HepG2 (cell line): ENCODE results near the gene ZSCAN4. TPM values are rescaled to one million over a fixed set of nuclear protein-coding genes. Genes with fewer than 3 reads are reported as not detected.

Experiments used
- IKZF5 ChIP-seq: IDR thresholded peaks from 2 replicates; pipeline ENCODE4 v1.6.1; 2018; ENCODE audit warnings: missing genetic modification reagents, mild to moderate bottlenecking, missing compliant biosample characterization
- MIXL1 ChIP-seq: IDR thresholded peaks from 2 replicates; pipeline ENCODE4 v1.6.1; 2016
- NFIC ChIP-seq: IDR thresholded peaks from 2 replicates; pipeline ENCODE4 v1.6.1; 2012; ENCODE audit warnings: mild to moderate bottlenecking, low read length, inconsistent platforms
- THAP11 ChIP-seq: IDR thresholded peaks from 2 replicates; pipeline ENCODE4 v1.6.1; 2016; ENCODE audit warnings: missing biosample characterization, missing genetic modification reagents
- ZBTB20 ChIP-seq: sonication (generic); formaldehyde crosslinking; IDR thresholded peaks from 2 replicates; pipeline ENCODE4 v1.8.1; 2023; ENCODE audit warnings: missing genetic modification reagents, low read depth, mild to moderate bottlenecking, borderline replicate concordance
- ZBTB34 ChIP-seq: sonication (generic); formaldehyde crosslinking; IDR thresholded peaks from 2 replicates; pipeline ENCODE4 v1.8.0; 2022; ENCODE audit warnings: mild to moderate bottlenecking, missing genetic modification reagents
- ZFP37 ChIP-seq: sonication (generic); formaldehyde crosslinking; IDR thresholded peaks from 2 replicates; pipeline ENCODE4 v1.4.0; 2020; ENCODE audit warnings: missing genetic modification reagents, borderline replicate concordance
- ZNF10 ChIP-seq: sonication (generic); formaldehyde crosslinking; IDR thresholded peaks from 2 replicates; pipeline ENCODE4 v1.4.0; 2020; ENCODE audit warnings: mild to moderate bottlenecking, low read depth, missing genetic modification reagents, borderline replicate concordance
- ZNF274 ChIP-seq: sonication (generic); formaldehyde crosslinking; IDR thresholded peaks from 2 replicates; pipeline ENCODE4 v1.5.1; 2020; ENCODE audit warnings: mild to moderate bottlenecking, missing genetic modification reagents
- ZNF382 ChIP-seq: sonication (generic); formaldehyde crosslinking; IDR thresholded peaks from 2 replicates; pipeline ENCODE4 v1.5.0; 2020; ENCODE audit warnings: missing genetic modification reagents, mild to moderate bottlenecking, borderline replicate concordance
- ZNF446 ChIP-seq: sonication (generic); formaldehyde crosslinking; IDR thresholded peaks from 2 replicates; pipeline ENCODE4 v1.5.0; 2020; ENCODE audit warnings: mild to moderate bottlenecking, missing genetic modification reagents
- ZNF468 ChIP-seq: sonication (generic); formaldehyde crosslinking; IDR thresholded peaks from 2 replicates; pipeline ENCODE4 v1.8.0; 2022; ENCODE audit warnings: mild to moderate bottlenecking, moderate library complexity, missing genetic modification reagents
- ZNF547 ChIP-seq: sonication (generic); formaldehyde crosslinking; IDR thresholded peaks from 2 replicates; pipeline ENCODE4 v1.5.1; 2020; ENCODE audit warnings: mild to moderate bottlenecking, missing genetic modification reagents
- ZNF781 ChIP-seq: sonication (generic); formaldehyde crosslinking; IDR thresholded peaks from 2 replicates; pipeline ENCODE4 v1.5.1; 2020; ENCODE audit warnings: borderline replicate concordance, mild to moderate bottlenecking, missing genetic modification reagents; ENCODE audit errors: not compliant biosample characterization
- ZSCAN9 ChIP-seq: IDR thresholded peaks from 2 replicates; pipeline ENCODE4 v1.6.1; 2016; ENCODE audit warnings: borderline replicate concordance
- polyA plus RNA-seq, 8 experiments: library from polyadenylated mRNA; depleted of rRNA in 3 of 8; stranded (reverse) in 7 of 8; unstranded in 1 of 8; fragments of >200 nt; fragmentation: Illumina TruSeq in 4 of 8; extraction: Trizol in 4 of 8; gene quantifications; 2 replicates each; pipeline versions ENCODE4 v1.2.1 to v1.2.3, GENCODE V29; 2011 to 2016; ENCODE audit warnings: low read depth in 4 of 8, missing spikeins in 1 of 8, mixed read lengths in 1 of 8; ENCODE audit not compliant: insufficient read depth in 1 of 8
- total RNA-seq, 5 experiments: library from RNA; depleted of rRNA; stranded (reverse); fragments of >200 nt; fragmentation: Illumina TruSeq; extraction: Trizol; gene quantifications; 2 replicates each; pipeline ENCODE4 v1.2.3, GENCODE V29; 2016; ENCODE audit warnings: low read depth in 1 of 5
- TF ChIP-seq, protein P1 (sequence below): sonication (generic); formaldehyde crosslinking; IDR thresholded peaks from 2 replicates; pipeline ENCODE4 v1.8.0; 2022; ENCODE audit warnings: missing genetic modification reagents, mild to moderate bottlenecking, moderate library complexity, borderline replicate concordance
- TF ChIP-seq, protein P2 (sequence below): sonication (generic); IDR thresholded peaks from 2 replicates; pipeline ENCODE4 v1.6.1; 2016; ENCODE audit warnings: low read depth, borderline replicate concordance
- TF ChIP-seq, protein P3 (sequence below): sonication (generic); formaldehyde crosslinking; IDR thresholded peaks from 2 replicates; pipeline ENCODE4 v1.4.0; 2020; ENCODE audit warnings: mild to moderate bottlenecking, missing genetic modification reagents, borderline replicate concordance

Gene ZSCAN4
- total and polyA plus RNA-seq, 2 of the 13 experiments (the other 11 are each of a cell fraction or from before 2014, with no cell fraction given): 0.60 to 0.73 TPM

DNA sequence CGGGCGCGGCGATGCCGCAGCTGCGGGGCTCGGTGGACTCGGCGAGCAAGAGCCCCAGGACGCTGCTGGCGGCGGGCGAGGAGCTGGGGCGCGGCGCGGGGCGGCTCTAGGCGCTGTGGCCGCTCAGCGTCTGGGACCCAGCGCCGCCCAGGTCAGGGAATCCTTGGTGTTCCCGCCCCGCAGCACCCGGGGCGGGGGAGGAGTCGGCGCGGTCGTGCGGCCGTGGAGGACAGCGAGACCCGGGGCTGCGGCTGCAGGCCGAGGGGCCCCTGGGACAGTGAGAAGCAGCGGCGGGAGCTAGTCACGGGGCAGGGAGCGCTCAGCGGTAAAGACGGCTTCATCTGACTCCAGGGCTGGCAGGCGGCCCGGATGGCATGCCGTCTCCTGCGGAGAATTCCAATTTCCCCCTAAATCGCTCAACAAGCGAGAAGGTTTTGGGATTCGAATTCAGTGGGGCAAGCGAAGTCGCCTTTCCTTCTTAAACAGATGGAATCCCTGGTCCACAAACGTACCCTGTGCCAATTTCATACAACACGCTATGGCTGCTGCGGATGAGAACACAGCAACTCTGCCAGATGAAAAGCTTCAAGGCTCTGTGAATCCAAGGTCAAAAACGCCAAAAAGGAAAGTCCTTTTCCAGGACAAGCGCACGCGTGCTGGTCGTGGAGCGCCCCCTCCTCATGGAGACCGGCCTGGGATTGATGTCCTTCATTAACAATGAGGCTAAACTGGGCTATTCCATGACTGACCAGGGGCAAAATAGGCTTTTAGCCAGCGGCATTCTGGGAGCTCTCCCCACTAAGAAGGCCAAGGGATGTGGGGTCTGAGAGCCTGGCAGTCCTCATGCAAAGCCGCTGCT lies 4.2 kb upstream of the ZSCAN4 start (continued):
- no peak for TF ChIP-seq IKZF5
- TF ChIP-seq THAP11 (CRISPR knock-in tag): peak; percentile 84
- no peak for TF ChIP-seq ZSCAN9 (CRISPR knock-in tag)
- no peak for TF ChIP-seq ZNF468 (CRISPR knock-in tag)
- no peak for TF ChIP-seq ZNF382
- TF ChIP-seq, protein P1, sequence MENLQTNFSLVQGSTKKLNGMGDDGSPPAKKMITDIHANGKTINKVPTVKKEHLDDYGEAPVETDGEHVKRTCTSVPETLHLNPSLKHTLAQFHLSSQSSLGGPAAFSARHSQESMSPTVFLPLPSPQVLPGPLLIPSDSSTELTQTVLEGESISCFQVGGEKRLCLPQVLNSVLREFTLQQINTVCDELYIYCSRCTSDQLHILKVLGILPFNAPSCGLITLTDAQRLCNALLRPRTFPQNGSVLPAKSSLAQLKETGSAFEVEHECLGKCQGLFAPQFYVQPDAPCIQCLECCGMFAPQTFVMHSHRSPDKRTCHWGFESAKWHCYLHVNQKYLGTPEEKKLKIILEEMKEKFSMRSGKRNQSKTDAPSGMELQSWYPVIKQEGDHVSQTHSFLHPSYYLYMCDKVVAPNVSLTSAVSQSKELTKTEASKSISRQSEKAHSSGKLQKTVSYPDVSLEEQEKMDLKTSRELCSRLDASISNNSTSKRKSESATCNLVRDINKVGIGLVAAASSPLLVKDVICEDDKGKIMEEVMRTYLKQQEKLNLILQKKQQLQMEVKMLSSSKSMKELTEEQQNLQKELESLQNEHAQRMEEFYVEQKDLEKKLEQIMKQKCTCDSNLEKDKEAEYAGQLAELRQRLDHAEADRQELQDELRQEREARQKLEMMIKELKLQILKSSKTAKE (CRISPR knock-in tag): no peak
- peak; percentile 62; the same call in 1 of the 2 replicates for TF ChIP-seq ZBTB34
- no peak; the same call in 1 of the 2 replicates for TF ChIP-seq ZBTB20 (CRISPR knock-in tag)
- no peak for TF ChIP-seq ZNF547
- TF ChIP-seq ZNF274: no peak
- 0 out of 2 replicates have a peak, but pooled peaks have one; percentile 26 for TF ChIP-seq MIXL1 (CRISPR knock-in tag)
- TF ChIP-seq, protein P2, sequence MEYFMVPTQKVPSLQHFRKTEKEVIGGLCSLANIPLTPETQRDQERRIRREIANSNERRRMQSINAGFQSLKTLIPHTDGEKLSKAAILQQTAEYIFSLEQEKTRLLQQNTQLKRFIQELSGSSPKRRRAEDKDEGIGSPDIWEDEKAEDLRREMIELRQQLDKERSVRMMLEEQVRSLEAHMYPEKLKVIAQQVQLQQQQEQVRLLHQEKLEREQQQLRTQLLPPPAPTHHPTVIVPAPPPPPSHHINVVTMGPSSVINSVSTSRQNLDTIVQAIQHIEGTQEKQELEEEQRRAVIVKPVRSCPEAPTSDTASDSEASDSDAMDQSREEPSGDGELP: no peak; the same call in 1 of the 2 replicates
- no peak for TF ChIP-seq ZNF446 (CRISPR knock-in tag)
- TF ChIP-seq ZNF781 (CRISPR knock-in tag): peak; percentile 71
- TF ChIP-seq, protein P3, sequence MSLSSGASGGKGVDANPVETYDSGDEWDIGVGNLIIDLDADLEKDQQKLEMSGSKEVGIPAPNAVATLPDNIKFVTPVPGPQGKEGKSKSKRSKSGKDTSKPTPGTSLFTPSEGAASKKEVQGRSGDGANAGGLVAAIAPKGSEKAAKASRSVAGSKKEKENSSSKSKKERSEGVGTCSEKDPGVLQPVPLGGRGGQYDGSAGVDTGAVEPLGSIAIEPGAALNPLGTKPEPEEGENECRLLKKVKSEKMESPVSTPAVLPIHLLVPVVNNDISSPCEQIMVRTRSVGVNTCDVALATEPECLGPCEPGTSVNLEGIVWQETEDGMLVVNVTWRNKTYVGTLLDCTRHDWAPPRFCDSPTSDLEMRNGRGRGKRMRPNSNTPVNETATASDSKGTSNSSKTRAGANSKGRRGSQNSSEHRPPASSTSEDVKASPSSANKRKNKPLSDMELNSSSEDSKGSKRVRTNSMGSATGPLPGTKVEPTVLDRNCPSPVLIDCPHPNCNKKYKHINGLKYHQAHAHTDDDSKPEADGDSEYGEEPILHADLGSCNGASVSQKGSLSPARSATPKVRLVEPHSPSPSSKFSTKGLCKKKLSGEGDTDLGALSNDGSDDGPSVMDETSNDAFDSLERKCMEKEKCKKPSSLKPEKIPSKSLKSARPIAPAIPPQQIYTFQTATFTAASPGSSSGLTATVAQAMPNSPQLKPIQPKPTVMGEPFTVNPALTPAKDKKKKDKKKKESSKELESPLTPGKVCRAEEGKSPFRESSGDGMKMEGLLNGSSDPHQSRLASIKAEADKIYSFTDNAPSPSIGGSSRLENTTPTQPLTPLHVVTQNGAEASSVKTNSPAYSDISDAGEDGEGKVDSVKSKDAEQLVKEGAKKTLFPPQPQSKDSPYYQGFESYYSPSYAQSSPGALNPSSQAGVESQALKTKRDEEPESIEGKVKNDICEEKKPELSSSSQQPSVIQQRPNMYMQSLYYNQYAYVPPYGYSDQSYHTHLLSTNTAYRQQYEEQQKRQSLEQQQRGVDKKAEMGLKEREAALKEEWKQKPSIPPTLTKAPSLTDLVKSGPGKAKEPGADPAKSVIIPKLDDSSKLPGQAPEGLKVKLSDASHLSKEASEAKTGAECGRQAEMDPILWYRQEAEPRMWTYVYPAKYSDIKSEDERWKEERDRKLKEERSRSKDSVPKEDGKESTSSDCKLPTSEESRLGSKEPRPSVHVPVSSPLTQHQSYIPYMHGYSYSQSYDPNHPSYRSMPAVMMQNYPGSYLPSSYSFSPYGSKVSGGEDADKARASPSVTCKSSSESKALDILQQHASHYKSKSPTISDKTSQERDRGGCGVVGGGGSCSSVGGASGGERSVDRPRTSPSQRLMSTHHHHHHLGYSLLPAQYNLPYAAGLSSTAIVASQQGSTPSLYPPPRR (CRISPR knock-in tag): 0 out of 2 replicates have a peak, but pooled peaks have one; percentile 37
- no peak for TF ChIP-seq ZNF10 (CRISPR knock-in tag)
- 0 out of 2 replicates have a peak, but pooled peaks have one; percentile 47 for TF ChIP-seq ZFP37 (CRISPR knock-in tag)
- TF ChIP-seq NFIC: no peak
